GM18873 (cell line): ENCODE results near the gene CRTC3.

Experiments
- ATAC-seq: cut with Tn5 transposase; IDR thresholded peaks from one replicate; pipeline ENCODE4 v1.9.1; 2021; ENCODE audit warnings: mild to moderate bottlenecking, moderate library complexity, moderate number of reproducible peaks; ENCODE audit not compliant: unreplicated experiment, low FRiP score

CRTC3 gene

DNA sequence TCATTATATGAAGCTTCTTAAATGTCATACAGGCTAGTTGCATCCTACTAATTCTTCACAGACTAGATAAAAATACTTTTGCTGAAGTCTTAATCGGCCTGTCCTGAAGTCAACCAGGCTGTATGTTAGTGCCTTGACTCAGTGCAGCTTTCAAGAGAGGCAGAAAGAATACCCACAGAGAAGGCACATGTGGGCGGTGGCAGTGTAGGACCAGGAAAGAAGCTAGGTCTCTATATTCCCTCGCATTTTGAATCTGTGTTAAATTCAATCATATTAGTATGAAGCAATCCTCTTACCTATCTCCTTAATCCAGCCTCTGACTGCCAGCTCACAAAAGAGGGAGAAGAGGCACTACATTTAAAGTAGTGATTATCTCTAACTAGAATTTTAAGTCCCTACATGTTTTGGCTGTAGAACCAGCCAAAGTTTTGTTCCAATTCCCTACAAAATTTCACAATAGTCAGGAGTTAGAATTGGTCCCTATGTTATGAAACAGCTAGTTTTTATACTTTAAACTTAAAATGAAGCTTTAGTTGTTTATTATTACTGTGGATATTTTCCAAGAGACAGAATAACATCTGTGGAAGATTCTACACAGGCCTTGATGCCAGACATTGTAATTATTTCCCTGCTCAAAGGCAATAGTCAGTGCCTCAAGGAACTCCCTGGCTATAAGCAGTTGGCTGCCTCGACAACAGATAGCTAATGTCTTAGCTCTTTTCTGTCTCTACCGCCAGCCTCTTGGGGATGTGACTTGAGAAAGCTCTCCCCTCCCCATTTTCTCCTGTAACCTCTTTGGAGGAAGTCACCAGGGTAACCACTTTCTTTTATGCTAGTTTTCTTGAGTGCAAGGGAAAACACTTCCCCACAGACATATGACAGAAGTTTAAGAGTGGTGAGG, 31.9 kb downstream of the CRTC3 start:
- no peak for ATAC-seq

DNA sequence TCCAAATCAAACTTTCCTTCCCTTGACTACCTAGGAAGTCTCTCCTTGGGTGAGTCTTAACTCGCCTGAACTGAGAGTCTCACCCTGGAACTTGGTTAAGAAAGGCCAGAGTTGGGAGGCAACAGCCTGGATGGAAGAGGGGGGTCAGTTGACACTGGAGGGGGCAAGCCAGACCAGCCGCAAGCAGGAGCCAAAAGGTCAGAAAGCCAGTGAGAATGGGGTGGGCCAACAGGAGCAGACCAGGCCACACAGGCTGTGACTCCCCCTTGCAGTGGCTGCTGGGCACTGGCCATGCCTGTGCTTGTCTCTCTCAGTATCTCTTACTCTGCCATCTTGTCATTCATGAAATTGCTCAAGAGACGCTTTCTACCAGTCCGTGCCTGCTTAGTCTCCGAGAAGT, 32.9 kb downstream of the CRTC3 start:
- no peak for ATAC-seq

DNA sequence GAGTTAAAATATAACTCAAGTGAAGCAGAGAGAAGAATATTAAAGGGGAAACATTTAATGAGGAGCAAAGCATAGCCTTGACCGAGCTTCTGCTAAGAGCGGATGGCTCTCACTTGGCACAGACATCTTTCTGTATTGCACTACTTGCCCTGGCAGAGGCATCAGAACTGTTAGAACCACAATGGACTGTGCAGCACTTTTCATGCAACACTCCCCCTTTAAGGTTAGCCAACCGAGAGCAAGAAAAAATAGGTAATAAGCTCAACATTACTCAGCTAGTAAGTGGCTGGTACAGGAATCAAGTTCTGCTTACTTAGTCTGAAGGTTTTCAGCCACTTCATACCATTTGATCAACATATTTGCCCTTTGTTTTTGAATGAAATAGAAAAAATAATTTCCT, 33.7 kb downstream of the CRTC3 start:
- ATAC-seq: no peak

DNA sequence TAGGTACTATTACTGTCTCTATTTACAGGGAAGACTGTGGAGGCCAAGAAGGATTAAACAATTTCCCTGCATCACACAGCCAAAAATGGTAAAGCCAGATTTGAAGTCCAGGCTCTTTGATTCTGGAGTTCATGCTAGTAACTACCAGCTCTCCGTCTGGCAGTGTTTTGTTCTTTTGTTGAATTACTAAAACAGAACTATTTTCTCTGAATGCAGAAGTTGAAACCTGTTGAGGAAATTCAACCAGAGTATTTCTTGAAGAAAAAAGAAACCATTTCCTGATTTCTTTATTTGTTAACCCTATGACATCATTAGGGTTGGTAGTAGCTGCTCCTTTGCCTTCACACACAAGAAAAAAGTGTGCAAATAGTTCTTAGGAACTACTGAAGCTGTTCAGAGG, 34.3 kb downstream of the CRTC3 start:
- ATAC-seq: no peak

DNA sequence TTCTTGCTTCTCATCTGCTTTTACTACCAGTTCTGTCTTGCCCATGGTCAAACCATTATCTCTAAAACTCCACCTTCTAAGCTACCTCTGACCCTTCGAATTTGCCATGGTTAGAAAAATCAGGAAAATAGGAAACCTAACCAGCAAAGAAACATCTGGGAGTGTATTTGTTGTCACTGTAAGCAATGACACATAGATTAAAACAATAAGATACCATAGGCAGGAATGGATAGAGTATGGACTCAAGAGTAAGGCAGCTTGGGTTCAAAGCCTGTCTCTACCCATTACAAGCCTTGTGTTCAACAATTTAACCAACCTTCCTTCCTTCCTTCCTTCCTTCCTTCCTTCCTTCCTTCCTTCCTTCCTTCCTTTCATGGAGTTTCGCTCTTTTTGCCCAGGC, 34.9 kb downstream of the CRTC3 start:
- ATAC-seq: no peak

GRCh38 chr15:90565866-90566265, 36.1 kb downstream of the CRTC3 start:
- no peak for ATAC-seq

DNA sequence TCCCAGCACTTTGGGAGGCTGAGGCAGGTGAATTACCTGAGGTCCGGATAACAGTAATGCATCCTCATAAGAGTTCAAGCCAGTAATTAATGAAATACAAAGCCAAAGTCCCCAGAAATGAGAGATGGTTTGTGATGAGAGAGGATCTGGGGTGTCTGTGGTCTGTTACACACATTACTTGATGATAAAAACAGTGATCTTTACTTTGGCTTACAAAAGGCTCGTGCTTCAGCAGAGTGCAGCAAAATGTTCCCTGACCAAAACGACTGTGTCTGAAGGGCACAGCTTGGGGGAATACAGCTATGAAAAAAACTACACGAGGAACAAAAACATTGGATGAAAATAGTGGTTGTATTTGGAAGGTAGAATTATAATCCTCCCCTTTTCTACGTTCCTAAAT, 40.9 kb downstream of the CRTC3 start:
- ATAC-seq: no peak

- ATAC-seq: no peak
Observed at GRCh38 chr15:90571063-90571541, 41.4 kb downstream of the CRTC3 start.

- no peak for ATAC-seq
Observed at GRCh38 chr15:90572893-90573292, 43.2 kb downstream of the CRTC3 start.

- ATAC-seq: no peak
Observed at GRCh38 chr15:90576711-90577389, 47.1 kb downstream of the CRTC3 start.

- no peak for ATAC-seq
Observed at GRCh38 chr15:90579213-90579612, 49.5 kb downstream of the CRTC3 start.

DNA sequence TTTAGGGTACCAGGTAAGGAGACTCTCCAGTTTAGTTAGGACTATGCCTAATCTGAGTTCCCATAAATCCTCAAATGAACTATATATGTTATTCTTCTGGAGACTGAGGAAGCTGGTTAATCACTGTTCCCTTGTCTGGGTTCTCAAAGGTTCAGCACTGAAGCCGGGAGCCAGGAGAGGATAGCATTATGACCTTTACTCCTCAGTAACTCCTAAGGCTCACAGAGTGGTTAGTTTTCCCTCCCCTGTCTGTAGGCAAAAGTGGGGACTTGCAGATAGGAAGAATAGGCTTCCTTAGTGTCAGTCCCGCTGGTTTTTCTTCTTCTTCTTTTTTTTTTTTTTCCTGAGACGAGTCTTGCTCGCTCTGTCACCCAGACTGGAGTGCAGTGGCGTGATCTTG, 50.4 kb downstream of the CRTC3 start:
- ATAC-seq: no peak

- no peak for ATAC-seq
Observed at GRCh38 chr15:90580541-90580940, 50.8 kb downstream of the CRTC3 start.

GRCh38 chr15:90580946-90581345, 51.2 kb downstream of the CRTC3 start:
- no peak for ATAC-seq

DNA sequence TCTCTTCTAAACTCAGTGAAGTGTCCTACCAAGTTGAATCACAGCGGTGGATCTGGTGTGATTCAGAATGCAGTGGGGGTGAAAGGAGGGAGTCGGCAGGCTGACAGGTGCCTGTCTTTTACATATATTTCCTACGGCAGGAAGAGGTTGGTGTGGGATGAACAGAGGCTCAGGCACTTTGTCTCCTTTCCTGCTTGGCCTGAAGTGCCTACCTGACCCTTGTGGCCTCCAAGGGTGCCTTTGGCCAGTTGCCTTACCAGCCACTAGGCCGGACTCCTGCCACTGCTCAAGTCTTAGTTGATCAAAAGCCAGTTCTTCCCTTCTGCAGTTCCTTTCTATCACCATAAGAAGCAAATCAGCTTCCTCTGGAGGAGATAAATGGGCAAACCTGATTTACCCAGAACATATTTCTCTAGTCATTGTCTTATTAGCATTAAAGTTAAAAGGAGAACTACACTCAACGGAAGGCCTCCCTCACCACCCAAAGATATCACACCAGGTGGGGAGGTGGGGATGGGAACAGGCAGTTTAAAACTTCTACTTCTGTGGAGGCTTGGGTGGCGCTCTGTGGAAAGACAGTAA, 52.1 kb downstream of the CRTC3 start:
- no peak for ATAC-seq

DNA sequence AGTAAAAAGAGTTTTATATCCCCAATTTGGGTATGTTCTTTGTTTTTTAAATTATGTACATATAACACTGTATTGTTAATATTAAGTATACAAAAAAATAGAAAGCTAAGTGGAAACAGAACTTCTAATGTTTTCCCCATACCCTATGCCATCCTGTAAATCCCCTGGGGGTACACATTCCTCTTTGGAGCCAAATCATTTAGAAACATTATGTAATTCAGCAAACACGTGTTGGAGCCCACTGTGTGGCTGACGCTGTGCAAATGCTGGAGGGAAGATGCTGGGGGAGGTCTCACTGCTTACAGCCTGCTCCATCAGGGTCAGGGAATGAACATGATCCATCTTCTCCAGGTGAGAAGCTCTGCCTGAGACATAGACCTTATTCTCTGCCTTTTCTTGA, 52.8 kb downstream of the CRTC3 start:
- no peak for ATAC-seq

- no peak for ATAC-seq
Observed at GRCh38 chr15:90583471-90584252, 53.9 kb downstream of the CRTC3 start.

DNA sequence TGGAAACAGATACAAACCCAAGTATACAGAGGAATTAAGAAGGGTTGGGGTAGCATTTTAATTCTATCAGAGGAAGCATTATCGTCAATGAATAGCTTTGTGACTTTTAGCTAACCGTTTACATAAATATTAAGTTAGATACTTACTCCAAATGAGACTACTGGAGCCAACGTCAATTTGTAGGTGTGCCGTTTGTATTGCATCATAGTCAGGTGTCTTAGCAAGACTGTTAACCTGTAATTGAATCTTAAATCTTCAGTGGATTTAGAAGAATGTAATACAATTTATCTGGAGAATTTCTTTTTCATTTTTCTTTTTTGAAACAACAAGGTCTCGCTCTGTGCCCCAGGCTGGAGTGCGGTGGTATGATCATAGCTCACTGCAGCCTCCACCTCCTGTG, 55.1 kb downstream of the CRTC3 start:
- no peak for ATAC-seq

- ATAC-seq: no peak
Observed at GRCh38 chr15:90585863-90586262, 56.1 kb downstream of the CRTC3 start.

- no peak for ATAC-seq
Observed at GRCh38 chr15:90586948-90587347, 57.2 kb downstream of the CRTC3 start.

DNA sequence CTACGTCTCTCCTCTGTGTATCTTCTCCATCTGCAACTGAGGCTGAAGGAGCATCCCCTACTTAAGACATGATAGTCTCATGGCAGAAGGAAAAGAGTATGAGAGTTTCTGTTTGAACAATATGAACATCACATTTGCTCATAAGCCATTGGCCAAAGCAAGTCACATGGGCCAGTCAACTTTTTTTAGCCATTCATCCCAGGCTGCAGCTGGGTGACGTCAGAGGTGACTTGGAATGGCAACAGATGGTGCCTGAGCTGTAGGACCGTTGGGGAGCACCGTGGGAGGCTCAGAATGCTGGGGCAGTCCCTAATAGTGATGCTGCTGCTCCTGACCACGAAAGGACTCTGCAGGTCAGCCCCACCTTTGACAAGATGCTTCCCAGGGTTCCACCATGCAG, 58.7 kb downstream of the CRTC3 start:
- no peak for ATAC-seq
